Measurements from ENCODE around the gene PTPRA. TPM values are rescaled to one million over a fixed set of nuclear protein-coding genes. Genes with fewer than 3 reads are reported as not detected.
"Not testable (repeated sequence)": the region's sequence is repeated elsewhere in the genome, so short reads cannot be mapped to it uniquely, and the experiment has no call there.

The PTPRA gene
- total and polyA plus RNA-seq, 2 donors (not counting 3 experiments of a cell fraction or from before 2014, with no cell fraction given): 43.2 to 53.4 TPM

DNA sequence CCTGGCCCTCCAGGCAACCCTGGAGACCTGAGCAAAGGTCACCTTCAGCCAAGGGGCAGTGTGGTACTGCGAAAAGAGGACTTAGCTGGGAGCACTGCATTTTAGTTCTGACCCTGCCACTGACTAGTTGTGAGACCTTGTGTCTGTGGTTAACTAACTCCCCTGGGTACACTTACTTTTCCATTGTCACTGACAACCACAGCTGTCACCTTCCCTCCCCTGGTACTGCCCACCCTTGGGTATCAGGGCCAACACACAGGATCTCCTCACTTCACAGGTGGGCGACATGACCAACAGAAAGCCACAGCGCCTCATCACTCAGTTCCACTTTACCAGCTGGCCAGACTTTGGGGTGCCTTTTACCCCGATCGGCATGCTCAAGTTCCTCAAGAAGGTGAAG, 148.5 kb downstream of the PTPRA start:
- CTCF ChIA-PET: no interaction called here
- Histone ChIP-seq H3K9me3 (replicated peaks; ENCODE audit: control insufficient read depth, insufficient read depth, low read length) (no peaks in the 10 kb centered on the region), H3K36me3 (ENCODE audit: control insufficient read depth in 2 of 2, extremely low read depth in 1 of 2, insufficient read depth in 2 of 2, low read length in 2 of 2) (peaks cover 0 to 38% of the 10 kb centered on the region in 2 experiments), H3K9ac (replicated peaks; ENCODE audit: extremely low read depth, insufficient read depth, low read length) (no peak overlapping the region), H2AFZ (ENCODE audit: low read depth, low read length) (no peak overlapping the region), H3K9me1 (replicated peaks; ENCODE audit: control insufficient read depth, extremely low read depth, insufficient read depth, low read length) (no peaks in the 10 kb centered on the region), H4K20me1 (replicated peaks; ENCODE audit: control insufficient read depth, extremely low read depth, insufficient read depth, low read length) (no peaks in the 10 kb centered on the region), H3K4me1 (ENCODE audit: control insufficient read depth, extremely low read depth, insufficient read depth, low read length) (no peaks in the 10 kb centered on the region), H3K4me2 (ENCODE audit: insufficient read depth, low read length) (no peak overlapping the region), H3K27me3 (ENCODE audit: control insufficient read depth in 2 of 2, insufficient read depth in 2 of 2, low read length in 2 of 2) (no peaks in the 10 kb centered on the region), H3K4me3 (replicated peaks in 1 of 3; ENCODE audit: insufficient read depth in 1 of 3, low read depth in 1 of 3, low read length in 3 of 3) (no peak overlapping the region), H3K27ac (ENCODE audit: insufficient read depth, low read depth, low read length) (no peak overlapping the region), H3K79me2 (ENCODE audit: control insufficient read depth, insufficient read depth, low read length) (no peaks in the 10 kb centered on the region)
- FAIRE-seq (no peak), DNase-seq (ENCODE audit: low read depth, low spot score) (no peak)
- intact Hi-C loops (cut with micrococcal nuclease): no loop called here
- POLR2A ChIA-PET: no interaction called here
- TF ChIP-seq EZH2 (IDR thresholded peaks at IDR 0.05; ENCODE audit: borderline replicate concordance, low read depth, low read length, severe bottlenecking) (no peak), MYC (IDR thresholded peaks at IDR 0.05; ENCODE audit: low read depth, low read length) (no peak), POLR2A (IDR thresholded peaks at IDR 0.05; ENCODE audit: low read depth, low read length) (no peak), POLR2AphosphoS5 (IDR thresholded peaks at IDR 0.05; ENCODE audit: insufficient read depth, low read depth, low read length) (no peak), JUN (IDR thresholded peaks at IDR 0.05; ENCODE audit: borderline replicate concordance, insufficient read depth, insufficient read length, low read depth) (no peak), FOS (IDR thresholded peaks at IDR 0.05; ENCODE audit: borderline replicate concordance, insufficient read depth, low read length) (no peak), GATA2 (IDR thresholded peaks at IDR 0.05; ENCODE audit: insufficient read depth, insufficient read length, low read depth, low read length) (no peak)
- TF ChIP-seq, protein P1, sequence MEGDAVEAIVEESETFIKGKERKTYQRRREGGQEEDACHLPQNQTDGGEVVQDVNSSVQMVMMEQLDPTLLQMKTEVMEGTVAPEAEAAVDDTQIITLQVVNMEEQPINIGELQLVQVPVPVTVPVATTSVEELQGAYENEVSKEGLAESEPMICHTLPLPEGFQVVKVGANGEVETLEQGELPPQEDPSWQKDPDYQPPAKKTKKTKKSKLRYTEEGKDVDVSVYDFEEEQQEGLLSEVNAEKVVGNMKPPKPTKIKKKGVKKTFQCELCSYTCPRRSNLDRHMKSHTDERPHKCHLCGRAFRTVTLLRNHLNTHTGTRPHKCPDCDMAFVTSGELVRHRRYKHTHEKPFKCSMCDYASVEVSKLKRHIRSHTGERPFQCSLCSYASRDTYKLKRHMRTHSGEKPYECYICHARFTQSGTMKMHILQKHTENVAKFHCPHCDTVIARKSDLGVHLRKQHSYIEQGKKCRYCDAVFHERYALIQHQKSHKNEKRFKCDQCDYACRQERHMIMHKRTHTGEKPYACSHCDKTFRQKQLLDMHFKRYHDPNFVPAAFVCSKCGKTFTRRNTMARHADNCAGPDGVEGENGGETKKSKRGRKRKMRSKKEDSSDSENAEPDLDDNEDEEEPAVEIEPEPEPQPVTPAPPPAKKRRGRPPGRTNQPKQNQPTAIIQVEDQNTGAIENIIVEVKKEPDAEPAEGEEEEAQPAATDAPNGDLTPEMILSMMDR (IDR thresholded peaks at IDR 0.05; ENCODE audit: extremely low read depth in 1 of 2, insufficient read depth in 1 of 2, low read depth in 1 of 2, low read length in 2 of 2): no peak
- TF ChIP-seq, protein P2, sequence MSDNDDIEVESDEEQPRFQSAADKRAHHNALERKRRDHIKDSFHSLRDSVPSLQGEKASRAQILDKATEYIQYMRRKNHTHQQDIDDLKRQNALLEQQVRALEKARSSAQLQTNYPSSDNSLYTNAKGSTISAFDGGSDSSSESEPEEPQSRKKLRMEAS (IDR thresholded peaks at IDR 0.05; ENCODE audit: insufficient read depth, insufficient read length): no peak
- no TSS peak for BruUV-seq (replicated peaks)
- dilution Hi-C loops (cut with MboI; ENCODE audit: extremely low pct_ligation_motif_present, low sequenced_read_pairs): no loop called here

DNA sequence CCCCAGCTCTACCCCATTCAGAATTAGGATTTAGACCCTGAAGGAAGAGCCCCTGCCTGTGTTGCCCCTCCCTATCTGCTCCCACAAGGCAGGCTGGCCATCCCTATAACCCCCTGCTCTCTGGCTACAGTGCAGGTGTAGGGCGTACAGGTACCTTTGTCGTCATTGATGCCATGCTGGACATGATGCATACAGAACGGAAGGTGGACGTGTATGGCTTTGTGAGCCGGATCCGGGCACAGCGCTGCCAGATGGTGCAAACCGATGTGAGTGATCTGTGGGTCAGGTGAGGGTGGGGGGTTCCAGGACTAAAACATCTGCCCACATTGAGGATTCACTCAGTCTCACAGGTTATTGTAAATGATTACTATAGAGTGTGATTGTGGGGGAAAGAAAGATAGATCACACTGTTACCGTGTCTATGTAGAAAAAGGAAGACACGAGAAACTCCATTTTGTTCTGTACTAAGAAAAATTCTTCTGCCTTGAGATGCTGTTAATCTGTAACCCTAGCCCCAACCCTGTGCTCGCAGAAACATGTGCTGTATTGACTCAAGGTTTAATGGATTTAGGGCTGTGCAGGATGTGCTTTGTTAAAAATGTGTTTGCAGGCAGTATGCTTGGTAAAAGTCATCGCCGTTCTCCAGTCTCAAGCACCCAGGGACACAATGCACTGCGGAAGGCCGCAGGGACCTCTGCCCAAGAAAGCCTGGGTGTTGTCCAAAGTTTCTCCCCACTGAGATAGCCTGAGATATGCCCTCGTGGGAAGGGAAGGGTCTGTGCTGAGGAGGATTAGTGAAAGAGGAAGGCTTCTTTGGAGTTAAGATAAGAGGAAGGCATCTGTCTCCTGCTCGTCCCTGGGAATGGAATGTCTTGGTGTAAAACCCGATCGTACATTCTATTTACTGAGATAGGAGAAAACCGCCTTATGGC, 149.5 kb downstream of the PTPRA start:
- H3K27me3 ChIP-seq (ENCODE audit: control insufficient read depth in 2 of 2, insufficient read depth in 2 of 2, low read length in 2 of 2); BruUV-seq (replicated peaks); H3K27ac ChIP-seq (ENCODE audit: insufficient read depth, low read depth, low read length); H3K4me2 ChIP-seq (ENCODE audit: insufficient read depth, low read length); H4K20me1 ChIP-seq (replicated peaks; ENCODE audit: control insufficient read depth, extremely low read depth, insufficient read depth, low read length); dilution Hi-C loops (cut with MboI; ENCODE audit: extremely low pct_ligation_motif_present, low sequenced_read_pairs); CTCF ChIA-PET; H3K9ac ChIP-seq (replicated peaks; ENCODE audit: extremely low read depth, insufficient read depth, low read length); intact Hi-C loops (cut with micrococcal nuclease); POLR2A ChIA-PET; H3K4me3 ChIP-seq (replicated peaks in 1 of 3; ENCODE audit: insufficient read depth in 1 of 3, low read depth in 1 of 3, low read length in 3 of 3); H3K9me3 ChIP-seq (replicated peaks; ENCODE audit: control insufficient read depth, insufficient read depth, low read length); H3K4me1 ChIP-seq (ENCODE audit: control insufficient read depth, extremely low read depth, insufficient read depth, low read length); H3K79me2 ChIP-seq (ENCODE audit: control insufficient read depth, insufficient read depth, low read length); DNase-seq (ENCODE audit: low read depth, low spot score); H3K9me1 ChIP-seq (replicated peaks; ENCODE audit: control insufficient read depth, extremely low read depth, insufficient read depth, low read length); H2AFZ ChIP-seq (ENCODE audit: low read depth, low read length); FAIRE-seq: not testable (repeated sequence)
- peaks cover 0 to 42% of the 10 kb centered on the region in 2 experiments for H3K36me3 ChIP-seq (ENCODE audit: control insufficient read depth in 2 of 2, extremely low read depth in 1 of 2, insufficient read depth in 2 of 2, low read length in 2 of 2)

Measured in endothelial cell of umbilical vein (primary cell).